ENCODE results near the gene TMPRSS11D.

TMPRSS11D gene

GRCh38 chr4:67907650-67908049 is 23.8 kb upstream of the TMPRSS11D start:
- no peak overlapping the region for H3K27ac Mint-ChIP-seq
- H3K4me1 Mint-ChIP-seq: no peaks in the 10 kb centered on the region
- no peaks in the 10 kb centered on the region for H3K36me3 Mint-ChIP-seq
- H3K4me3 Mint-ChIP-seq: no peak overlapping the region
- no peak for DNase-seq
- CTCF ChIA-PET: no interaction called here
- no peaks in the 10 kb centered on the region for H3K9me3 Mint-ChIP-seq
- no peaks in the 10 kb centered on the region for H3K27me3 Mint-ChIP-seq

GRCh38 chr4:67899096-67899495 is 15.3 kb upstream of the TMPRSS11D start:
- CTCF ChIA-PET: no interaction called here
- Mint-ChIP-seq H3K27me3 (no peaks in the 10 kb centered on the region), H3K36me3 (no peaks in the 10 kb centered on the region), H3K27ac (no peak overlapping the region), H3K4me1 (no peaks in the 10 kb centered on the region), H3K4me3 (no peak overlapping the region), H3K9me3 (no peaks in the 10 kb centered on the region)
- no peak for DNase-seq

DNA sequence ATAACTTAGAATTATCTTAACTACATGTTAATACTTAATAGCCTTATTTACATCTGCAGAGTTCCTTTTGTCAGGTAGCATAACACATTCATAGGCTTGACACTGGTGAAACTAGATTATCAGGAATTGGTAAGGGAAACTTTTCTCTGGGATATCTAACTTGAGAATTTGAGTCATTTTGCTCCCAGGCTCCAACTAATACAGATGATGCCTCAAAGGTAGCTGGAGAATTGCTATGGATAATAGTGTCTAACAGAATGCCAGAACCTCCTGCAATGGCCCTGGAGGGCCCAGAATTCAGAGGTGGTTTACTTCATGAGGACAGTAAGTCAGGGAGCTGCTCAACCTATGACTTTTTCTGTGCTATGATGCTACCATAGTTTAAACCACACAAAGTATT is 13.9 kb upstream of the TMPRSS11D start:
- CTCF ChIA-PET: interaction anchor here (0.7 kb wide), 1 partner anchor 662 kb away, joined by 3 read pairs; no protein-coding TSS in a partner anchor
- Mint-ChIP-seq H3K9me3 (no peaks in the 10 kb centered on the region), H3K27ac (no peak overlapping the region)

DNA sequence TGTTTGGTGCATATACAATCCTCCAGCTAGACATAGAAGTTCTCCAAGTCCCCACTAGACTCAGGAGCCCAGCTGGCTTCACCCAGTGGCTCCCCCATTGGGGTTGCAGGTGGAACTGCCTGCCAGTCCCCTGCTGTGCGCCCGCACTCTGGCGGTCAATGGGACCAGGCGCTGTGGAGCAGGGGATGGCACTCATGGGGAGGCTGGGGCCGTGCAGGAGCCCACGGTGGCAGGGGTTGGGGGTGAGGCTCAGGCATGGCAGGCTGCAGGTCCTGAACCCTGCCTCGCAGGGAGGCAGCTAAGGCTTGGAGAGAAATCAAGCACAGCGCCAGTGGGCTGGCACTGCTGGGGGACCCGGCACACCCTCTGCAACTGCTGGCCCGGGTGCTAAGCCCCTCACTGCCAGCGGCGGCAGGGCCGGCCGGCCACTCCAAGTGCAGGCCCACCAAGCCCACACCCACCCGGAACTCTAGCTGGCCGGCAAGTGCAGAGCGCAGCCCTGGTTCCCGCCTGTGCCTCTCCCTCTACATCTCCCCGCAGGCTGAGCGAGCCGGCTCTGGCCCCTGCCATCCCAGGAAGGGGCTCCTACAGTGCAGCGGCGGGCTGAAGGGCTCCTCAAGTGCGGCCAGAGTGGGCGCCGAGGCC is 12.7 kb upstream of the TMPRSS11D start:
- CTCF ChIA-PET: no interaction called here

More for the DNA sequence above, 13.9 kb upstream of the TMPRSS11D start:
- no peaks in the 10 kb centered on the region for H3K27me3 Mint-ChIP-seq
- no peak overlapping the region for H3K4me3 Mint-ChIP-seq
- no peaks in the 10 kb centered on the region for H3K4me1 Mint-ChIP-seq
- no peaks in the 10 kb centered on the region for H3K36me3 Mint-ChIP-seq
- no peak for DNase-seq

DNA sequence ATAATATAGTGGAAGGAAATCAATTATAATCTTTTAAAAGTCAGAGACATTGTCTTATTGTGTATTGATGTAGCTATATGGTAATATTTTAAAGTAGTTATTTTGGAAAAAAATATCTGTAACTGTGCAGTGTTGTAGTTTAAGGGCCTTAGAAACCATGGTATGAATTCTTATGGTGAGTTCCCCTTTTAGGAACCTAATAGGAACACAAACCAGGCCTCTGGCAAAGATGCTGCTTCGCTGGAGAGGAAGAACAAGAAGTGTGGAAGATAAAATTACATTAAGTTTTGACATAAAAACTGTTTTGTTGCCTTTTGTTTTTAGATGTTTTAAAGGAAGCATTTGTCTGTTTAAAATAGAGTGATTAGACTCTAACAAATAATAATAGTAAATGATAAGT is 10.9 kb upstream of the TMPRSS11D start:
- H3K27ac Mint-ChIP-seq: no peak overlapping the region
- H3K4me3 Mint-ChIP-seq: no peak overlapping the region
- CTCF ChIA-PET: no interaction called here
- H3K36me3 Mint-ChIP-seq: no peaks in the 10 kb centered on the region
- DNase-seq: no peak
- H3K9me3 Mint-ChIP-seq: no peaks in the 10 kb centered on the region
- H3K4me1 Mint-ChIP-seq: no peaks in the 10 kb centered on the region
- no peaks in the 10 kb centered on the region for H3K27me3 Mint-ChIP-seq

More for the DNA sequence above, 12.7 kb upstream of the TMPRSS11D start:
- no peaks in the 10 kb centered on the region for H3K4me1 Mint-ChIP-seq
- H3K27me3 Mint-ChIP-seq: no peaks in the 10 kb centered on the region
- no peak overlapping the region for H3K27ac Mint-ChIP-seq
- H3K4me3 Mint-ChIP-seq: no peak overlapping the region
- H3K9me3 Mint-ChIP-seq: no peaks in the 10 kb centered on the region
- no peak for DNase-seq
- H3K36me3 Mint-ChIP-seq: no peaks in the 10 kb centered on the region

GRCh38 chr4:67892905-67893304 is 9.1 kb upstream of the TMPRSS11D start:
- H3K9me3 Mint-ChIP-seq: no peaks in the 10 kb centered on the region
- H3K27me3 Mint-ChIP-seq: no peaks in the 10 kb centered on the region
- CTCF ChIA-PET: no interaction called here
- no peak overlapping the region for H3K27ac Mint-ChIP-seq
- H3K4me3 Mint-ChIP-seq: no peak overlapping the region
- no peaks in the 10 kb centered on the region for H3K36me3 Mint-ChIP-seq
- no peak for DNase-seq
- H3K4me1 Mint-ChIP-seq: no peaks in the 10 kb centered on the region

- Mint-ChIP-seq H3K4me3 (no peak overlapping the region), H3K27ac (no peak overlapping the region)
Observed at GRCh38 chr4:67892253-67892652, 8.5 kb upstream of the TMPRSS11D start.

DNA sequence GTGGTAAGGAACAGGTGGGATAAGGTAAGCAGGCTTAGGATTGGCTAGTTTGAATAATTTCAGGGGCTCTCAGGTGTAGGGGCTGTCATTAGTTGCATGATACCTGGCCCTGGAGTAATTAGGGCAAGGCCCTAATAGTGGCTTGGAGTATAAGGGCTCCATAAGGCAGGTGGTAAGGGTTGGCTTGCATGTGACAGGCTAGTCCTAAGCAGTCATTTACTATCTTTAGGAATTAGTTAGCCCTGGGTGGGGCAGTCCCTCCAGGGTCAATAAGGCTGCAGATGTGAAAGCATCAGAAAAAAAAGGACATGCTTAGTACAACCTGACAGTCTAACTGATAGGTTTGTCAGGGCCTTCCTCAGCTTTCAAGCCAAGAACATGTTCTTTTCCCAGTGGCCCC is 7.8 kb upstream of the TMPRSS11D start:
- Mint-ChIP-seq H3K9me3 (no peaks in the 10 kb centered on the region), H3K4me3 (no peak overlapping the region), H3K4me1 (no peaks in the 10 kb centered on the region), H3K36me3 (no peaks in the 10 kb centered on the region), H3K27me3 (no peaks in the 10 kb centered on the region), H3K27ac (no peak overlapping the region)
- DNase-seq: no peak
- CTCF ChIA-PET: no interaction called here

More at GRCh38 chr4:67892253-67892652, 8.5 kb upstream of the TMPRSS11D start:
- CTCF ChIA-PET: no interaction called here
- DNase-seq: no peak
- Mint-ChIP-seq H3K27me3 (no peaks in the 10 kb centered on the region), H3K36me3 (no peaks in the 10 kb centered on the region), H3K9me3 (no peaks in the 10 kb centered on the region), H3K4me1 (no peaks in the 10 kb centered on the region)

DNA sequence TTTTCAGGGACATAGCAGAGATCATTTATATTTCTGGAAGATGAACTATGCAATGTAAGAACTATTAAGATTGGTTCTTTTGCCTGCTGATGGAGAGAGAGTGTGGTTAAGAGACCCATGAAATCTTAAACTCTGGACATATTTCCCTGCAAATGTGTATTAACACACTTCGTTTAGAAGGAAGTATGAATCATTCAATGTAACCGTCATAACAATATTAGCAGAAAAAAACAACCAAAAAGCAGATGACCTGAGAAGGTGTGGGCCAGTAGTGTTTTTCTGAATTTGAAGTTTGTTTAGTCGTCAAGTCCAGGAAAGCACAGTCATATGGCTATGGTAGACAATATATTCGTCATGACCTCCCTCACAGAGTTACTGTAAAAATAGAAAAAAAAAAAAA is 2.5 kb upstream of the TMPRSS11D start:
- no peaks in the 10 kb centered on the region for H3K9me3 Mint-ChIP-seq
- H3K4me1 Mint-ChIP-seq: no peaks in the 10 kb centered on the region
- H3K4me3 Mint-ChIP-seq: no peak overlapping the region
- H3K27ac Mint-ChIP-seq: no peak overlapping the region
- no peak for DNase-seq
- H3K27me3 Mint-ChIP-seq: no peaks in the 10 kb centered on the region
- H3K36me3 Mint-ChIP-seq: no peaks in the 10 kb centered on the region
- CTCF ChIA-PET: no interaction called here

GRCh38 chr4:67885762-67886161 is 2.0 kb upstream of the TMPRSS11D start:
- Mint-ChIP-seq H3K9me3 (no peaks in the 10 kb centered on the region), H3K4me1 (no peaks in the 10 kb centered on the region), H3K27me3 (no peaks in the 10 kb centered on the region), H3K27ac (no peak overlapping the region), H3K4me3 (no peak overlapping the region), H3K36me3 (no peaks in the 10 kb centered on the region)
- CTCF ChIA-PET: no interaction called here
- no peak for DNase-seq

- no peak for DNase-seq
- Mint-ChIP-seq H3K4me1 (no peaks in the 10 kb centered on the region), H3K4me3 (no peak overlapping the region), H3K27ac (no peak overlapping the region), H3K27me3 (no peaks in the 10 kb centered on the region), H3K36me3 (no peaks in the 10 kb centered on the region), H3K9me3 (no peaks in the 10 kb centered on the region)
- CTCF ChIA-PET: no interaction called here
Observed at GRCh38 chr4:67884701-67885100, 899 bp upstream of the TMPRSS11D start.

- H3K4me1 Mint-ChIP-seq: no peaks in the 10 kb centered on the region
- H3K9me3 Mint-ChIP-seq: no peaks in the 10 kb centered on the region
- no peak overlapping the region for H3K4me3 Mint-ChIP-seq
- H3K27ac Mint-ChIP-seq: no peak overlapping the region
- H3K27me3 Mint-ChIP-seq: no peaks in the 10 kb centered on the region
- no peaks in the 10 kb centered on the region for H3K36me3 Mint-ChIP-seq
- CTCF ChIA-PET: no interaction called here
- DNase-seq: no peak
Observed at GRCh38 chr4:67883458-67883857, 344 bp downstream of the TMPRSS11D start.

- no peak overlapping the region for H3K27ac Mint-ChIP-seq
- no peaks in the 10 kb centered on the region for H3K4me1 Mint-ChIP-seq
- CTCF ChIA-PET: no interaction called here
- no peak overlapping the region for H3K4me3 Mint-ChIP-seq
- no peaks in the 10 kb centered on the region for H3K36me3 Mint-ChIP-seq
- no peaks in the 10 kb centered on the region for H3K9me3 Mint-ChIP-seq
- H3K27me3 Mint-ChIP-seq: no peaks in the 10 kb centered on the region
- no peak for DNase-seq
Observed at GRCh38 chr4:67880866-67881610, 2.8 kb downstream of the TMPRSS11D start.

- H3K36me3 Mint-ChIP-seq: no peaks in the 10 kb centered on the region
- H3K27me3 Mint-ChIP-seq: no peaks in the 10 kb centered on the region
- no peaks in the 10 kb centered on the region for H3K4me1 Mint-ChIP-seq
- CTCF ChIA-PET: no interaction called here
- no peak for DNase-seq
- no peak overlapping the region for H3K4me3 Mint-ChIP-seq
- no peak overlapping the region for H3K27ac Mint-ChIP-seq
- H3K9me3 Mint-ChIP-seq: no peaks in the 10 kb centered on the region
Observed at GRCh38 chr4:67879486-67879885, 4.3 kb downstream of the TMPRSS11D start.

- Mint-ChIP-seq H3K27ac (no peak overlapping the region), H3K36me3 (no peaks in the 10 kb centered on the region), H3K4me3 (no peak overlapping the region), H3K9me3 (no peaks in the 10 kb centered on the region), H3K4me1 (no peaks in the 10 kb centered on the region), H3K27me3 (no peaks in the 10 kb centered on the region)
- CTCF ChIA-PET: no interaction called here
- DNase-seq: no peak
Observed at GRCh38 chr4:67877086-67877485, 6.7 kb downstream of the TMPRSS11D start.
